Neural cell (in vitro differentiated cells): ENCODE measurements around the gene CARD14. TPM values are rescaled to one million over a fixed set of nuclear protein-coding genes. Genes with fewer than 3 reads are reported as not detected.

Source experiments
- H2AFZ ChIP-seq: fragments of 200-600, 300-800 bp; sonication (generic), shearing (Covaris generic); 2 replicates; pipeline ENCODE4 v1.6.0; 2014; ENCODE audit warnings: low read depth, mild to moderate bottlenecking, antibody characterized with exemption, low read length, moderate library complexity
- H3F3A ChIP-seq: fragments of 200-600 bp; shearing (Covaris generic); 2 replicates; pipeline ENCODE4 v1.6.1; 2016; ENCODE audit warnings: mild to moderate bottlenecking, moderate library complexity, mixed read lengths, antibody characterized with exemption, low read length; ENCODE audit not compliant: insufficient read depth, poor library complexity, severe bottlenecking
- H3K27ac ChIP-seq: fragments of 200-600, 300-800 bp; sonication (generic), shearing (Covaris generic); 2 replicates; pipeline ENCODE4 v1.5.1; 2014; ENCODE audit warnings: mild to moderate bottlenecking, low read length, moderate library complexity
- H3K27me3 ChIP-seq: fragments of 300-800, 200-600 bp; sonication (generic), shearing (Covaris generic); 2 replicates; pipeline ENCODE4 v1.6.0; 2014; ENCODE audit warnings: mild to moderate bottlenecking, low read depth, low read length, moderate library complexity; ENCODE audit not compliant: insufficient read depth
- H3K36me3 ChIP-seq: fragments of 300-800, 200-600 bp; sonication (generic), shearing (Covaris generic); 2 replicates; pipeline ENCODE4 v1.5.1; 2014; ENCODE audit warnings: mild to moderate bottlenecking, antibody characterized with exemption, low read length, moderate library complexity; ENCODE audit not compliant: insufficient read depth
- H3K4me2 ChIP-seq: fragments of 300-800, 200-600 bp; sonication (generic), shearing (Covaris generic); 2 replicates; pipeline ENCODE4 v1.6.0; 2014; ENCODE audit warnings: mild to moderate bottlenecking, low read length
- H3K4me3 ChIP-seq: fragments of 300-800, 200-600 bp; sonication (generic), shearing (Covaris generic); 2 replicates; pipeline ENCODE4 v1.5.1; 2014; ENCODE audit warnings: mild to moderate bottlenecking, low read length, moderate library complexity
- H3K79me2 ChIP-seq: fragments of 200-600 bp; shearing (Covaris generic); replicated peaks from 2 replicates; pipeline ENCODE4 v1.6.0; 2014; ENCODE audit warnings: mild to moderate bottlenecking, low read length, moderate library complexity; ENCODE audit not compliant: insufficient read depth
- H3K9ac ChIP-seq: fragments of 300-800, 200-600 bp; sonication (generic), shearing (Covaris generic); 2 replicates; pipeline ENCODE4 v1.6.1; 2016; ENCODE audit warnings: mild to moderate bottlenecking, low read length, mixed read lengths
- H3K9me2 ChIP-seq: fragments of 200-600 bp; shearing (Covaris generic); 2 replicates; pipeline ENCODE4 v1.6.1; 2016; ENCODE audit warnings: mild to moderate bottlenecking, low read length, mixed read lengths; ENCODE audit not compliant: insufficient read depth
- H3K9me3 ChIP-seq: fragments of 200-600, 300-800 bp; sonication (generic), shearing (Covaris generic); 2 replicates; pipeline ENCODE4 v1.6.1; 2016; ENCODE audit warnings: mild to moderate bottlenecking, mixed run types, low read length, moderate library complexity, mixed read lengths
- H4K20me1 ChIP-seq: fragments of 200-600 bp; shearing (Covaris generic); 2 replicates; pipeline ENCODE4 v1.6.1; 2016; ENCODE audit warnings: mild to moderate bottlenecking, mixed run types; ENCODE audit not compliant: insufficient read depth
- EP300 ChIP-seq: fragments of 450-650 bp; conservative IDR thresholded peaks from 2 replicates; pipeline ENCODE4 v1.6.1; 2014; ENCODE audit warnings: antibody characterized with exemption, mild to moderate bottlenecking, moderate library complexity; ENCODE audit not compliant: poor library complexity, severe bottlenecking
- EZH2 ChIP-seq: fragments of 200-600, 300-800 bp; shearing (Covaris generic), sonication (generic); IDR thresholded peaks from 2 replicates; pipeline ENCODE4 v1.6.1; 2014; ENCODE audit warnings: antibody characterized with exemption, low read length, borderline replicate concordance, mild to moderate bottlenecking; ENCODE audit not compliant: insufficient read depth, poor library complexity, severe bottlenecking
- MXI1 ChIP-seq: fragments of 450-650 bp; conservative IDR thresholded peaks from 2 replicates; pipeline ENCODE4 v1.6.1; 2014; ENCODE audit warnings: antibody characterized with exemption, mild to moderate bottlenecking; ENCODE audit not compliant: poor library complexity, severe bottlenecking
- POLR2AphosphoS5 ChIP-seq: IDR thresholded peaks from 2 replicates; pipeline ENCODE4 v1.6.1; 2012
- RAD21 ChIP-seq: fragments of 450-650 bp; conservative IDR thresholded peaks from 2 replicates; pipeline ENCODE4 v1.6.1; 2014; ENCODE audit warnings: antibody characterized with exemption, mild to moderate bottlenecking, moderate library complexity
- SMC3 ChIP-seq: fragments of 450-650 bp; conservative IDR thresholded peaks from 2 replicates; pipeline ENCODE4 v1.6.1; 2014; ENCODE audit warnings: antibody characterized with exemption, mild to moderate bottlenecking, moderate library complexity; ENCODE audit not compliant: poor library complexity
- TAF1 ChIP-seq: IDR thresholded peaks from 2 replicates; pipeline ENCODE4 v1.6.1; 2012; ENCODE audit warnings: low read depth
- polyA plus RNA-seq: library from polyadenylated mRNA; depleted of rRNA; stranded (reverse); fragments of >200 nt; gene quantifications from 2 replicates; pipeline ENCODE4 v1.2.3, GENCODE V29; 2014
- TF ChIP-seq, protein P1 (sequence below): IDR thresholded peaks from 2 replicates; pipeline ENCODE4 v1.6.1; 2012; ENCODE audit warnings: borderline replicate concordance
- TF ChIP-seq, protein P2 (sequence below): fragments of 450-650 bp; IDR thresholded peaks from 2 replicates; pipeline ENCODE4 v1.5.1; 2014; ENCODE audit warnings: antibody characterized with exemption, mild to moderate bottlenecking, moderate library complexity; ENCODE audit not compliant: poor library complexity, severe bottlenecking

Gene CARD14
- polyA plus RNA-seq, 1 donor from 2014 or later = 0.12 TPM

DNA sequence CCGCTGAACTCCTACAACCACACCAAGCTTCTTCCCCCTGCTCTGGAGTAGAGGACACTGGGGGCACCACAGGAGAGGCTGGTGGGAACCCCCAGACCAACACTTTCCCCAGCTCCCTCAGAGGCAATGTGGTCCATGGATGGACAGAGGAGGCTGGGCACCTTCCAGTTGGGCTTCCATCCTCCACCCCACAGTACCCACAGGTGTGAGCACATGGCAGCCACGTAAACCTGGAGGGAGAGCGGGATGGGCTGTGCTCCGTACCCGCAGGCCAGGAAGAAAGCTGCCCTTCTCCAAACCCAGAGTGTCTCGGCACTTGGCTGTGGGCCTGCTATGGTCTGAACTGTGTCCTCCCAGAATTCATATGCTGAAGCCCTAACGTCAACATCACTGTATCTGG, 48.6 kb downstream of the CARD14 start:
- Histone ChIP-seq H3K79me2 (no peaks in the 10 kb centered on the region), H3K27ac (no peak overlapping the region), H3K4me3 (no peak overlapping the region), H3K4me2 (no peak overlapping the region), H4K20me1 (no peaks in the 10 kb centered on the region), H3F3A (no peaks in the 10 kb centered on the region), H2AFZ (no peak overlapping the region), H3K36me3 (no peaks in the 10 kb centered on the region), H3K9me2 (no peaks in the 10 kb centered on the region), H3K9me3 (no peaks in the 10 kb centered on the region), H3K27me3 (no peaks in the 10 kb centered on the region), H3K9ac (no peak overlapping the region)
- TF ChIP-seq MXI1 = no peak
- no peak for TF ChIP-seq POLR2AphosphoS5
- TF ChIP-seq EP300 = no peak
- no peak for TF ChIP-seq SMC3
- TF ChIP-seq, protein P1, sequence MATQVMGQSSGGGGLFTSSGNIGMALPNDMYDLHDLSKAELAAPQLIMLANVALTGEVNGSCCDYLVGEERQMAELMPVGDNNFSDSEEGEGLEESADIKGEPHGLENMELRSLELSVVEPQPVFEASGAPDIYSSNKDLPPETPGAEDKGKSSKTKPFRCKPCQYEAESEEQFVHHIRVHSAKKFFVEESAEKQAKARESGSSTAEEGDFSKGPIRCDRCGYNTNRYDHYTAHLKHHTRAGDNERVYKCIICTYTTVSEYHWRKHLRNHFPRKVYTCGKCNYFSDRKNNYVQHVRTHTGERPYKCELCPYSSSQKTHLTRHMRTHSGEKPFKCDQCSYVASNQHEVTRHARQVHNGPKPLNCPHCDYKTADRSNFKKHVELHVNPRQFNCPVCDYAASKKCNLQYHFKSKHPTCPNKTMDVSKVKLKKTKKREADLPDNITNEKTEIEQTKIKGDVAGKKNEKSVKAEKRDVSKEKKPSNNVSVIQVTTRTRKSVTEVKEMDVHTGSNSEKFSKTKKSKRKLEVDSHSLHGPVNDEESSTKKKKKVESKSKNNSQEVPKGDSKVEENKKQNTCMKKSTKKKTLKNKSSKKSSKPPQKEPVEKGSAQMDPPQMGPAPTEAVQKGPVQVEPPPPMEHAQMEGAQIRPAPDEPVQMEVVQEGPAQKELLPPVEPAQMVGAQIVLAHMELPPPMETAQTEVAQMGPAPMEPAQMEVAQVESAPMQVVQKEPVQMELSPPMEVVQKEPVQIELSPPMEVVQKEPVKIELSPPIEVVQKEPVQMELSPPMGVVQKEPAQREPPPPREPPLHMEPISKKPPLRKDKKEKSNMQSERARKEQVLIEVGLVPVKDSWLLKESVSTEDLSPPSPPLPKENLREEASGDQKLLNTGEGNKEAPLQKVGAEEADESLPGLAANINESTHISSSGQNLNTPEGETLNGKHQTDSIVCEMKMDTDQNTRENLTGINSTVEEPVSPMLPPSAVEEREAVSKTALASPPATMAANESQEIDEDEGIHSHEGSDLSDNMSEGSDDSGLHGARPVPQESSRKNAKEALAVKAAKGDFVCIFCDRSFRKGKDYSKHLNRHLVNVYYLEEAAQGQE = no peak
- TF ChIP-seq, protein P2, sequence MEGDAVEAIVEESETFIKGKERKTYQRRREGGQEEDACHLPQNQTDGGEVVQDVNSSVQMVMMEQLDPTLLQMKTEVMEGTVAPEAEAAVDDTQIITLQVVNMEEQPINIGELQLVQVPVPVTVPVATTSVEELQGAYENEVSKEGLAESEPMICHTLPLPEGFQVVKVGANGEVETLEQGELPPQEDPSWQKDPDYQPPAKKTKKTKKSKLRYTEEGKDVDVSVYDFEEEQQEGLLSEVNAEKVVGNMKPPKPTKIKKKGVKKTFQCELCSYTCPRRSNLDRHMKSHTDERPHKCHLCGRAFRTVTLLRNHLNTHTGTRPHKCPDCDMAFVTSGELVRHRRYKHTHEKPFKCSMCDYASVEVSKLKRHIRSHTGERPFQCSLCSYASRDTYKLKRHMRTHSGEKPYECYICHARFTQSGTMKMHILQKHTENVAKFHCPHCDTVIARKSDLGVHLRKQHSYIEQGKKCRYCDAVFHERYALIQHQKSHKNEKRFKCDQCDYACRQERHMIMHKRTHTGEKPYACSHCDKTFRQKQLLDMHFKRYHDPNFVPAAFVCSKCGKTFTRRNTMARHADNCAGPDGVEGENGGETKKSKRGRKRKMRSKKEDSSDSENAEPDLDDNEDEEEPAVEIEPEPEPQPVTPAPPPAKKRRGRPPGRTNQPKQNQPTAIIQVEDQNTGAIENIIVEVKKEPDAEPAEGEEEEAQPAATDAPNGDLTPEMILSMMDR = no peak
- no peak for TF ChIP-seq RAD21
- TF ChIP-seq EZH2 = no peak
- no peak for TF ChIP-seq TAF1

DNA sequence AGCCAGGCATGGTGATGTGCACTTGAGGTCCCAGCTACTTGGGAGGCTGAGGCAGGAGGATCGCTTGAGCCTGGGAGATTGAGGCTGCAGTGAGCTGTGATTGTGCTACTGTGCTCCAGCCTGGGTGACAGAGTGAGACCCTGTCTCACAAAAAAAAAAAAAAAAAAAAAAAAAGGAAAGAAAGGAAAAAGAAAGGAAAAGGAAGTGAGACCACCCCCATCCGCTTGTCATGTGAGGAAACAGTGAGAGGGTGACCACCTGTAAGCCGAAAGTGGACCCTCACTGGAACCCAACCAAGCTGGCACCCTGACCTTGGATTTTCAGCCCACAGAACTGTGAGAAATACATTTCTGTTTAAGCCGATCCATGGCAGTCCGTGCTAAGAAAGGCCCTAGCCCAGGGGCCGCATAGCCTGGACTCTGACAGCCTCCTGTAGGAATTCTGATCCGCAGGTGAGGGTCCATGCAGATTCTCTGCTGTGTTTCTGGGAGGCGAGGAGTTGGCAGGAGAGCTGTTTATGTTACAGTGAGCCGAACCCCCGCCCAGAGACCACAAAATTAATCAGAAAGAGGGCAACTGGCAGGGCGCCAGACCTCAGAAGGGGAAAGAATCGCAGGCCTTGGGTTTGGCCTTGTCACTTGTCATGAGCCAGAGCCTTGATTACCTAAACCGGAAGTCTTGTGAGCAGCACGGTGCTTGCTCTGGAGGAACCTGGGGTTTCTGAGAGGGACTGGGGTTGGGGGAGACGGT, 49.4 kb downstream of the CARD14 start:
- no peaks in the 10 kb centered on the region for H3K27me3 ChIP-seq
- no peaks in the 10 kb centered on the region for H3K9me3 ChIP-seq
- H3K9me2 ChIP-seq = no peaks in the 10 kb centered on the region
- H3F3A ChIP-seq = no peaks in the 10 kb centered on the region
- peak overlapping the region; percentile 82 for H3K4me2 ChIP-seq
- H3K4me3 ChIP-seq = peak overlapping the region; percentile 85
- H3K27ac ChIP-seq = no peak overlapping the region
- TF ChIP-seq TAF1 (no peak), EP300 (no peak), POLR2AphosphoS5 (no peak), EZH2 (no peak), MXI1 (no peak), SMC3 (no peak), RAD21 (no peak)
- TF ChIP-seq, protein P1 = no peak
- TF ChIP-seq, protein P2 = no peak
- no peaks in the 10 kb centered on the region for H4K20me1 ChIP-seq
- no peaks in the 10 kb centered on the region for H3K36me3 ChIP-seq
- no peaks in the 10 kb centered on the region for H3K79me2 ChIP-seq
- H3K9ac ChIP-seq = peak overlapping the region; percentile 69
- H2AFZ ChIP-seq = no peak overlapping the region
